Right renal pelvis (tissue), 4 donors: ENCODE measurements around the gene PBX4. TPM values are rescaled to one million over a fixed set of nuclear protein-coding genes. Genes with fewer than 3 reads are reported as not detected.

Experiments used
- DNase-seq, 4 donors: peaks; one replicate each; pipeline ENCODE4 v3.0.0-alpha.2; 2013; ENCODE audit warnings: low read depth in 4 of 4, low spot score in 3 of 4, missing footprints in 1 of 4
- polyA plus RNA-seq, 4 donors: library from polyadenylated mRNA; unstranded; fragments of 120-200 nt; gene quantifications; one replicate each; pipeline ENCODE4 v1.2.1, GENCODE V29; 2013; ENCODE audit not compliant: insufficient read length in 4 of 4

The PBX4 gene
- polyA plus RNA-seq, 4 donors = 3.0 to 4.4 (median 3.8) TPM

DNA sequence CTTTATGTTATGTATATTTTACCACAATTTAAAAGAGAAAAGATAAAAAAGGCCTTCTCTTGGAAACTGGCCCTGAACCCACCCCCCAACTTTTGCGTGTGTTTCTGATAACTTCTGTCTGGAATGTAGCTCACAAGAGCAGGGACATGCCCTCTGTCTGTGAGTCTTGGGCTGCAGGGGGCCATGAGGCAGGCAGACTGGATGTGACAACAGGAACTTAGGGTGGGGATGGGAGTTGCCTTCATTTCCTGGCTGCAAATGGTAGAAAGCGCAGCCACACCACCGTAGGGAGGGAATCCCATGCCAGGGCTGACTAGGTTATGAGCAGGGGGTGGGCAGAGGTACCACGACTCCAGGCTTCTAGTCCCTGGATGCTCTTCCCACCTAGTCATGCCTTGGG is 58.6 kb downstream of the PBX4 start:
- DNase-seq = no peak

GRCh38 chr19:19558636-19559035 is 59.9 kb downstream of the PBX4 start:
- DNase-seq = no peak

DNA sequence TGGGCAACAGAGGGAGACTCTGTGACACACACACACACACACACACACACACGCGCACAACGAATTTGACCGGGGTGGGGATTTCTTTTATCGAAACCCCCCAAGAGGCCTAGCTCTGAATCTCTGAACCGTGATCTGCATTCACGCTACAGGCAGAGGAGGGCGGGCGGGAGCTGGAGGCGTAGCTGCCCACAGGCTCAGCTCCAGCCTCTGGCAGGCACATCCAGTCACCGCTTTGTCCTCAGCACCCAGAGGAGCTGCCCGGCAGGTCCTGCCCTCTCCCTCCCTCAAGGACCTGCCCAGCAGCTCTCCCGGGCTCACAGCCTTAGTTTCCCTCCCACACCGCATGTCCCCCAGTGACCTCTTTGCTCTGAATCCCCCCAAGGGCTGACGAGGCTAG is 60.4 kb downstream of the PBX4 start:
- no peak for DNase-seq

- DNase-seq = no peak
Measured at GRCh38 chr19:19554074-19555023, 64.1 kb downstream of the PBX4 start.

DNA sequence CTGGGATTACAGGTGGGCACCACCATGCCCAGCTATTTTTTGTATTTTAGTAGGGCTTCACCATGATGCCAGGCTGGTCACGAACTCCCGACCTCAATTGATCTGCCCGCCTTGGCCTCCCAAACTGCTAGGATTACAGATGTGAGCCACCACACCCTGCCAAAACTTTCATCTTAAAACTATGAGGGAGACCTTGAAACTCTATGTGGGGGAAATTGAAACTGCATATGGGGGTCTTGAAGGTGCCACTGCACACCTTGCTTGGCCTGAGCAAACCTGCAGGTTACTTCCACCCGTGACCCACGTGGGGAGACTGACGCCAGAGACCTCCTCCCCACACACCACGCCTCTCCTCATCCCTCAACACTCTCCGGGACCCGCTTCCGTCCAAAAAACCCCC is 64.8 kb downstream of the PBX4 start:
- no peak for DNase-seq

- DNase-seq = no peak
Measured at GRCh38 chr19:19552798-19553197, 65.7 kb downstream of the PBX4 start.

GRCh38 chr19:19551853-19552192 is 66.7 kb downstream of the PBX4 start:
- no peak for DNase-seq

GRCh38 chr19:19550972-19551852 is 67.3 kb downstream of the PBX4 start:
- no peak for DNase-seq

GRCh38 chr19:19550485-19550929 is 68.0 kb downstream of the PBX4 start:
- DNase-seq = no peak

GRCh38 chr19:19549804-19550464 is 68.6 kb downstream of the PBX4 start:
- DNase-seq = no peak

DNA sequence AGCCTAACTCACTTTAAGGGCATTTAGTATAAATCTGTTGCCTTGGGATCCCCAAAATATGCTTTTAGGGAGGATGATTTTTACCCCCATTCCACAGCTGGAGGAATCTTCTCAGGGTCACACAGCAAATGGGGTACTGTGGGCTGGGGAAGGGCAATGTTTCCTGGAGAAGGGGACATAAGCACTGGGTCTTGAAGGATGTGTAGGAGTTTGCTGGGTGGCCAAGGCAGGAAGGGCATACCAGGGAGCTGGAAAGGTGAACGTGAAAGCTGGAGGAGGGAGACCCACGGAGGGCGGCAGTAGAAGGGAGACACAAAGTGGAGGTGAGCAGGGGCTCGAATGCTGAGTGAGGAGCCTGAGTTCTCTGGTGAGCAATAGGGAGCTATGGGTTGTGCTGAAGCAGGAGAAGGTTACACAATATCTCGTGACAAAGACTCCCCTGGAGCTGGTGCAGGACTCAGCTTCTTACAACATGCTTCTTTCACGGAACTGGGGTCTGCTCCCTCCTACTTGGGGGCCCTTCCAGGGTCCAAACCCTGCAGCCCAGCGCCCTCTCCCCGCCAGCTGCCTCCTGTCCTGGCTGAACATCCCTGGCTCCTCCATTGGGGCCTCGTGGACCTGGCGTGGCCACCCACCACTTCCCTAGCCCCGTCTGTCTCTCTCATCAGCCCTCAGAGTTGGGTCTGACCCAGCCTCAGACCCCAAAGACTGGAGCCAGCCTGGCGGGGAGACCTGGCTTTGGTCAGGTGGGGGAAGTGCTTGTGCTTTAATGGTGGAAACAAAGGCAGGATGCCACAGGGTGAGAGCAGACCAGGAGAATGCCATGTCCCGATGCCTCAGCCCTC is 69.3 kb downstream of the PBX4 start:
- no peak for DNase-seq

GRCh38 chr19:19547674-19548336 is 70.7 kb downstream of the PBX4 start:
- no peak for DNase-seq

DNA sequence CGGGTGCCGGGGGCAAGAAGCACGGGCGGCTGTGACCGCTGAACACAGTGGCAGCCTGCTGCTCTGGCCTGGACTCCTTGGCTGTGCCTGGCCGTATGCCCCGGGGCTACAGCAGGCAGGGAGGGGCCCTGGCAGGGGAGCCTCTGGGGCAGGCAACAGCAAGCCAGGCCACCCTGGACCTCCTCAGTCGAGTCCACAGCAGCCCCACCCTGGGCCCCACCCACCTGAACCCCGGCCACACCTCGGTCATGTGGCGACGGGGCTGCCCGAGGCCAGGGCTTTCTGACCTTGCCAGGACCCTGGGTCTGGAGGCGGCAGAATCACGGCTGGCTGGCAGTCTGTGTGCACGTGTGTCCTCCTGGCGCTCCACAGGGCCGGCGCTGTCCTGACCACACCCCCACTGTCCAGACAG is 71.7 kb downstream of the PBX4 start:
- DNase-seq = no peak

DNA sequence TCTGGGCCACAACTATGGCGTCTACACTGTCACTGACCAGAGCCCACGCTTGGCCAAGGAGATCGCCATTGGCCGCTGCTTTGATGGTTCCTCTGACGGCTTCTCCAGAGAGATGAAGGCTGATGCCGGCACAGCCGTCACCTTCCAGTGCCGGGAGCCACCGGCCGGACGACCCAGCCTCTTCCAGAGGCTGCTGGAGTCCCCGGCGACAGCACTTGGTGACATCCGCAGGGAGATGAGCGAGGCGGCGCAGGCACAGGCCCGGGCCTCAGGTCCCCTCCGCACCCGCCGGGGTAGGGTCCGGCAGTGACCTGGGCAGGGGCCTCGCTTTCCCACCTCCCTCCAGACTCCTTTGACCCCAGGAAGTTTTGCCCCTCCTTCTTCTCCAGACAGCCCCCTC is 72.8 kb downstream of the PBX4 start:
- DNase-seq = no peak

- no peak for DNase-seq
Measured at GRCh38 chr19:19544954-19545591, 73.4 kb downstream of the PBX4 start.

DNA sequence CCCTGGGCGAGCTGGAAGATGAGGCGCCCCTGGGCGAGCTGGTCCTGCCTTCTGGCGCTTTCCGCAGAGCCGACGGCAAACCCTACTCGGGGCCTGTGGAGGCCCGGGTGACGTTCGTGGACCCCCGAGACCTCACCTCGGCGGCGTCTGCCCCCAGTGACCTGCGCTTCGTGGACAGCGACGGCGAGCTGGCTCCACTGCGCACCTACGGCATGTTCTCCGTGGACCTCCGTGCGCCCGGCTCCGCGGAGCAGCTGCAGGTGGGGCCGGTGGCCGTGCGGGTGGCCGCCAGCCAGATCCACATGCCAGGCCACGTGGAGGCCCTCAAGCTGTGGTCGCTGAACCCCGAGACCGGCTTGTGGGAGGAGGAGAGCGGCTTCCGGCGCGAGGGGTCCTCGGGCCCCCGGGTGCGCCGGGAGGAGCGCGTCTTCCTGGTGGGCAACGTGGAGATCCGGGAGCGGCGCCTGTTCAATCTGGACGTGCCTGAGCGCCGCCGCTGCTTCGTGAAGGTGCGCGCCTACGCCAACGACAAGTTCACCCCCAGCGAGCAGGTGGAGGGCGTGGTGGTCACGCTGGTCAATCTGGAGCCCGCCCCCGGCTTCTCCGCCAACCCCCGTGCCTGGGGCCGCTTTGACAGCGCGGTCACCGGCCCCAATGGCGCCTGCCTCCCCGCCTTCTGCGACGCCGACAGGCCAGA is 74.1 kb downstream of the PBX4 start:
- no peak for DNase-seq

DNA sequence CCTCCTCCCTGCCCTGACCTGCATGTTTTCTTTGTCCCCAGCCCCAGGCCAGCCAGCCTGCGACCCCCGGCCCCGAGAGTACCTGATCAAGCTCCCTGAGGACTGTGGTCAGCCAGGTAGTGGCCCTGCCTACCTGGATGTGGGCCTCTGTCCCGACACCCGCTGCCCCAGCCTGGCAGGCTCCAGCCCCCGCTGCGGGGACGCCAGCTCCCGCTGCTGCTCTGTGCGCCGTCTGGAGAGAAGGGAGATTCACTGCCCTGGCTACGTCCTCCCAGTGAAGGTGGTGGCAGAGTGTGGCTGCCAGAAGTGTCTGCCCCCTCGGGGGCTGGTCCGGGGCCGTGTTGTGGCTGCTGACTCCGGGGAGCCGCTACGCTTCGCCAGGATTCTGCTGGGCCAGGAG is 74.8 kb downstream of the PBX4 start:
- DNase-seq = no peak

DNA sequence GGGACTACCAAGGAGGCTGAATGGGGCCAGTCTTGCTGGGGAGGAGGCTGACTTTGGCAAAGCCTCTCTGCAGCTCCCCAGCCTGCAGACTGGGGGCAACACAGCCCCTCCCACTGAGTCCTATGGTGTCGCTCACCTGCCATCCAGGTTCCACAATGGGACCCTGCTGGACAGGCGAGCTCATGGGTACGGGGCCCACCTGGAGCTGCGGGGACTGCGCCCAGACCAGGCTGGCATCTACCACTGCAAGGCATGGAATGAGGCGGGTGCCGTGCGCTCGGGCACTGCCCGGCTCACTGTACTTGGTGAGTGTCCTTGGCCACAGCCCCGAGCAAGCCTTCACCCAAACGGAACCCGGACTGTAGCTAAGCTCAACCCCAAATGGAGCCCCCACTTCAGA is 75.4 kb downstream of the PBX4 start:
- no peak for DNase-seq

GRCh38 chr19:19542507-19542906 is 76.0 kb downstream of the PBX4 start:
- no peak for DNase-seq
